Hepatocyte (in vitro differentiated cells): ENCODE results near the gene WDR75.

Experiments
- CTCF ChIP-seq: fragments of 200-600 bp; sonication (generic); IDR thresholded peaks from 2 replicates; pipeline ENCODE4 v1.5.1; 2016; ENCODE audit warnings: antibody characterized with exemption, mild to moderate bottlenecking; ENCODE audit not compliant: poor library complexity
- EZH2 ChIP-seq: fragments of 200-600 bp; sonication (generic); IDR thresholded peaks from 2 replicates; pipeline ENCODE4 v1.6.1; 2016; ENCODE audit warnings: antibody characterized with exemption, mild to moderate bottlenecking, borderline replicate concordance
- EZH2phosphoT487 ChIP-seq: fragments of 200-600 bp; sonication (generic); IDR thresholded peaks from one replicate; pipeline ENCODE4 v1.6.1; 2018; ENCODE audit warnings: antibody characterized with exemption, mild to moderate bottlenecking, low read depth, moderate library complexity; ENCODE audit not compliant: unreplicated experiment, severe bottlenecking

GRCh38 chr2:189474526-189474925 lies 33.3 kb downstream of the WDR75 start:
- TF ChIP-seq CTCF (no peak), EZH2 (no peak), EZH2phosphoT487 (no peak)
